Prostate gland (tissue), 2 donors: ENCODE measurements around the gene CYP3A4.

Experiments used
- POLR2A ChIP-seq: fragments of 450-650 bp; IDR thresholded peaks from one replicate; pipeline ENCODE4 v1.6.1; 2016; ENCODE audit warnings: antibody characterized with exemption, mild to moderate bottlenecking
- POLR2AphosphoS5 ChIP-seq: sonication (generic); formaldehyde crosslinking; IDR thresholded peaks from one replicate; pipeline ENCODE4 v1.6.1; 2017; ENCODE audit warnings: antibody characterized with exemption
- TF ChIP-seq, protein P1 (sequence below), 4 experiments: fragments of 200-600 bp in 2 of 4; fragments of 450-650 bp in 2 of 4; sonication (generic) in 2 of 4; IDR thresholded peaks; 1 replicate in 3 of 4; 2 replicates in 1 of 4; pipeline ENCODE4 v1.5.1; 2016 to 2019; ENCODE audit warnings: antibody characterized with exemption in 4 of 4, mild to moderate bottlenecking in 2 of 4, moderate library complexity in 2 of 4

GRCh38 chr7:99825873-99826272, 41.9 kb upstream of the CYP3A4 start:
- TF ChIP-seq POLR2AphosphoS5 = no peak
- TF ChIP-seq, protein P1, sequence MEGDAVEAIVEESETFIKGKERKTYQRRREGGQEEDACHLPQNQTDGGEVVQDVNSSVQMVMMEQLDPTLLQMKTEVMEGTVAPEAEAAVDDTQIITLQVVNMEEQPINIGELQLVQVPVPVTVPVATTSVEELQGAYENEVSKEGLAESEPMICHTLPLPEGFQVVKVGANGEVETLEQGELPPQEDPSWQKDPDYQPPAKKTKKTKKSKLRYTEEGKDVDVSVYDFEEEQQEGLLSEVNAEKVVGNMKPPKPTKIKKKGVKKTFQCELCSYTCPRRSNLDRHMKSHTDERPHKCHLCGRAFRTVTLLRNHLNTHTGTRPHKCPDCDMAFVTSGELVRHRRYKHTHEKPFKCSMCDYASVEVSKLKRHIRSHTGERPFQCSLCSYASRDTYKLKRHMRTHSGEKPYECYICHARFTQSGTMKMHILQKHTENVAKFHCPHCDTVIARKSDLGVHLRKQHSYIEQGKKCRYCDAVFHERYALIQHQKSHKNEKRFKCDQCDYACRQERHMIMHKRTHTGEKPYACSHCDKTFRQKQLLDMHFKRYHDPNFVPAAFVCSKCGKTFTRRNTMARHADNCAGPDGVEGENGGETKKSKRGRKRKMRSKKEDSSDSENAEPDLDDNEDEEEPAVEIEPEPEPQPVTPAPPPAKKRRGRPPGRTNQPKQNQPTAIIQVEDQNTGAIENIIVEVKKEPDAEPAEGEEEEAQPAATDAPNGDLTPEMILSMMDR (IDR thresholded peaks at IDR 0.05) = no peak
- no peak for TF ChIP-seq POLR2A
